A673 (cell line): Measurements from ENCODE around the gene FAM81A. TPM values are rescaled to one million over a fixed set of nuclear protein-coding genes. Genes with fewer than 3 reads are reported as not detected.
"Not testable (repeated sequence)": the region's sequence is repeated elsewhere in the genome, so short reads cannot be mapped to it uniquely, and the experiment has no call there.

ENCODE experiments used
- BruUV-seq: library from RNA; stranded (reverse); fragments of 400-500 nt; replicated peaks from 2 replicates; lab custom pipeline; 2021; lab: Mats Ljungman, UMichigan
- CTCF ChIA-PET: fragments of 300-600 bp; sonication (Branson Sonifier 250); formaldehyde crosslinking; loops from one replicate; lab custom pipeline; 2022; ENCODE audit warnings: antibody characterized with exemption; lab: Charles Lee
- POLR2A ChIA-PET: fragments of 300-600 bp; sonication (Branson Sonifier 250); formaldehyde crosslinking; loops from one replicate; lab custom pipeline; 2022; ENCODE audit warnings: antibody characterized with exemption; ENCODE audit not compliant: low non-redundant PET; lab: Charles Lee
- DNase-seq: peaks from one replicate; pipeline ENCODE4 v3.0.0-alpha.2; 2015; ENCODE audit warnings: low spot score
- H3K27ac ChIP-seq: fragments of 200-600 bp; sonication (generic); 2 replicates; pipeline ENCODE4 v1.5.1; 2016; ENCODE audit warnings: mixed run types, low read depth, mild to moderate bottlenecking, mixed read lengths, antibody characterized with exemption, low read length; ENCODE audit not compliant: poor library complexity, severe bottlenecking
- H3K27me3 ChIP-seq: fragments of 200-600 bp; sonication (generic); replicated peaks from 2 replicates; pipeline ENCODE4 v1.6.1; 2017; ENCODE audit warnings: mixed run types, low read depth, mild to moderate bottlenecking, mixed read lengths, antibody characterized with exemption, low read length; ENCODE audit not compliant: insufficient read depth, poor library complexity
- H3K36me3 ChIP-seq: fragments of 200-600 bp; sonication (generic); 2 replicates; pipeline ENCODE4 v1.6.1; 2016; ENCODE audit warnings: mixed run types, mild to moderate bottlenecking, mixed read lengths, antibody characterized with exemption, low read length; ENCODE audit not compliant: insufficient read depth, poor library complexity, severe bottlenecking
- H3K4me1 ChIP-seq: fragments of 200-600 bp; sonication (generic); 2 replicates; pipeline ENCODE4 v1.6.1; 2017; ENCODE audit warnings: mixed run types, mild to moderate bottlenecking, mixed read lengths, antibody characterized with exemption, low read length; ENCODE audit not compliant: insufficient read depth, poor library complexity, severe bottlenecking
- H3K4me3 ChIP-seq: fragments of 200-600 bp; sonication (generic); 2 replicates; pipeline ENCODE4 v1.5.1; 2016; ENCODE audit warnings: low read depth, mixed run types, mild to moderate bottlenecking, mixed read lengths, low read length; ENCODE audit not compliant: poor library complexity, severe bottlenecking
- H3K9me3 ChIP-seq: fragments of 200-600 bp; sonication (generic); 2 replicates; pipeline ENCODE4 v1.6.1; 2016; ENCODE audit warnings: mixed run types, low read depth, mild to moderate bottlenecking, mixed read lengths, antibody characterized with exemption, low read length; ENCODE audit not compliant: poor library complexity, severe bottlenecking
- CTCF ChIP-seq: fragments of 300-800, 200-600 bp; sonication (generic); conservative IDR thresholded peaks from 2 replicates; pipeline ENCODE4 v1.5.1; 2017; ENCODE audit warnings: low read depth, mild to moderate bottlenecking, antibody characterized with exemption, low read length, moderate library complexity, mixed read lengths
- EZH2 ChIP-seq: fragments of 200-600 bp; sonication (generic); IDR thresholded peaks from 2 replicates; pipeline ENCODE4 v1.6.1; 2017; ENCODE audit warnings: borderline replicate concordance, low read depth, mild to moderate bottlenecking, mixed read lengths, antibody characterized with exemption, low read length; ENCODE audit not compliant: poor library complexity, severe bottlenecking
- intact Hi-C: fragments of 100-400 bp; cut with micrococcal nuclease; formaldehyde crosslinking; loops from one replicate; pipeline ENCODE4 v1.10.0; 2022; ENCODE audit not compliant: unreplicated experiment
- total RNA-seq: library from RNA; stranded (reverse); gene quantifications from 2 replicates; pipeline ENCODE4 v1.2.3, GENCODE V29; 2021

The FAM81A gene
- total RNA-seq, 1 experiment from 2014 or later: not detected

- Histone ChIP-seq H3K27me3 (peaks cover 9% of the 10 kb centered on the region), H3K4me3 (no peak overlapping the region), H3K36me3 (no peaks in the 10 kb centered on the region), H3K4me1 (no peaks in the 10 kb centered on the region), H3K27ac (no peak overlapping the region), H3K9me3 (no peaks in the 10 kb centered on the region)
- ChIA-PET POLR2A (no interaction called here), CTCF (no interaction called here)
- TF ChIP-seq CTCF (no peak), EZH2 (no peak)
- intact Hi-C loops: no loop called here
- BruUV-seq: no TSS peak
- no peak for DNase-seq
Measured at GRCh38 chr15:59473226-59473625, 35.2 kb downstream of the FAM81A start.

- CTCF ChIA-PET, H3K27ac ChIP-seq, BruUV-seq, H3K4me1 ChIP-seq, intact Hi-C loops, H3K27me3 ChIP-seq, POLR2A ChIA-PET, H3K9me3 ChIP-seq, H3K4me3 ChIP-seq, H3K36me3 ChIP-seq, DNase-seq: not testable (repeated sequence)
Measured at GRCh38 chr15:59475161-59475560, 37.2 kb downstream of the FAM81A start.

- H3K9me3 ChIP-seq: no peaks in the 10 kb centered on the region
- POLR2A ChIA-PET: no interaction called here
- intact Hi-C loops: no loop called here
- CTCF ChIA-PET: no interaction called here
- no peaks in the 10 kb centered on the region for H3K36me3 ChIP-seq
- no peak overlapping the region for H3K27ac ChIP-seq
- TF ChIP-seq CTCF (no peak), EZH2 (no peak)
- no peaks in the 10 kb centered on the region for H3K4me1 ChIP-seq
- BruUV-seq: no TSS peak
- no peak for DNase-seq
- no peak overlapping the region for H3K4me3 ChIP-seq
- H3K27me3 ChIP-seq: no peaks in the 10 kb centered on the region
Measured at GRCh38 chr15:59484399-59484798, 46.4 kb downstream of the FAM81A start.

GRCh38 chr15:59485036-59485435 is 47.0 kb downstream of the FAM81A start:
- BruUV-seq: no TSS peak
- no peaks in the 10 kb centered on the region for H3K36me3 ChIP-seq
- H3K4me3 ChIP-seq: no peak overlapping the region
- H3K9me3 ChIP-seq: no peaks in the 10 kb centered on the region
- no peak for DNase-seq
- no peaks in the 10 kb centered on the region for H3K4me1 ChIP-seq
- intact Hi-C loops: no loop called here
- CTCF ChIA-PET: no interaction called here
- TF ChIP-seq EZH2: no peak
- TF ChIP-seq CTCF: no peak
- POLR2A ChIA-PET: no interaction called here
- no peaks in the 10 kb centered on the region for H3K27me3 ChIP-seq
- H3K27ac ChIP-seq: no peak overlapping the region

GRCh38 chr15:59489485-59489884 is 51.5 kb downstream of the FAM81A start:
- H3K27me3 ChIP-seq, BruUV-seq, POLR2A ChIA-PET, H3K4me1 ChIP-seq, intact Hi-C loops, H3K4me3 ChIP-seq, H3K27ac ChIP-seq, H3K36me3 ChIP-seq, CTCF ChIA-PET, DNase-seq, H3K9me3 ChIP-seq: not testable (repeated sequence)
